Thyroid gland (tissue), 4 donors: ENCODE results near the gene MAST4.

Experiments used
- CTCF ChIP-seq, 6 experiments: fragments of 200-600 bp in 3 of 6; fragments of 450-650 bp in 3 of 6; sonication (generic) in 3 of 6; IDR thresholded peaks; one replicate each; pipeline ENCODE4 v1.5.1; 2016 to 2019; ENCODE audit warnings: antibody characterized with exemption in 6 of 6, mild to moderate bottlenecking in 2 of 6, inconsistent platforms in 1 of 6, moderate library complexity in 1 of 6
- POLR2A ChIP-seq, 2 donors: fragments of 450-650 bp; IDR thresholded peaks; one replicate each; pipeline ENCODE4 v1.6.1; 2017; ENCODE audit warnings: antibody characterized with exemption in 2 of 2, mild to moderate bottlenecking in 2 of 2, moderate library complexity in 1 of 2

GRCh38 chr5:66960369-66961137 is 364.4 kb downstream of the MAST4 start:
- TF ChIP-seq POLR2A (IDR thresholded peaks at IDR 0.05) (no peak), CTCF (IDR thresholded peaks at IDR 0.05) (no peak)
